KBM-7 (cell line): ENCODE results near the gene GPR63.
A peak's percentile ranks its signal among the peaks of the same experiment; 100 is the strongest.
"Not testable (repeated sequence)": the region's sequence is repeated elsewhere in the genome, so short reads cannot be mapped to it uniquely, and the experiment has no call there.

Source experiments
- DNase-seq: peaks from one replicate; pipeline ENCODE4 v3.0.0-alpha.2; 2015
- in situ Hi-C: fragments of 300-500 bp; cut with MboI; formaldehyde crosslinking; loops from 2 replicates; pipeline ENCODE4 v1.14.3; 2020; ENCODE audit warnings: low sequenced_read_pairs, low pct_unique_long_range_greater_than_20kb, mixed read lengths

GPR63 gene

DNA sequence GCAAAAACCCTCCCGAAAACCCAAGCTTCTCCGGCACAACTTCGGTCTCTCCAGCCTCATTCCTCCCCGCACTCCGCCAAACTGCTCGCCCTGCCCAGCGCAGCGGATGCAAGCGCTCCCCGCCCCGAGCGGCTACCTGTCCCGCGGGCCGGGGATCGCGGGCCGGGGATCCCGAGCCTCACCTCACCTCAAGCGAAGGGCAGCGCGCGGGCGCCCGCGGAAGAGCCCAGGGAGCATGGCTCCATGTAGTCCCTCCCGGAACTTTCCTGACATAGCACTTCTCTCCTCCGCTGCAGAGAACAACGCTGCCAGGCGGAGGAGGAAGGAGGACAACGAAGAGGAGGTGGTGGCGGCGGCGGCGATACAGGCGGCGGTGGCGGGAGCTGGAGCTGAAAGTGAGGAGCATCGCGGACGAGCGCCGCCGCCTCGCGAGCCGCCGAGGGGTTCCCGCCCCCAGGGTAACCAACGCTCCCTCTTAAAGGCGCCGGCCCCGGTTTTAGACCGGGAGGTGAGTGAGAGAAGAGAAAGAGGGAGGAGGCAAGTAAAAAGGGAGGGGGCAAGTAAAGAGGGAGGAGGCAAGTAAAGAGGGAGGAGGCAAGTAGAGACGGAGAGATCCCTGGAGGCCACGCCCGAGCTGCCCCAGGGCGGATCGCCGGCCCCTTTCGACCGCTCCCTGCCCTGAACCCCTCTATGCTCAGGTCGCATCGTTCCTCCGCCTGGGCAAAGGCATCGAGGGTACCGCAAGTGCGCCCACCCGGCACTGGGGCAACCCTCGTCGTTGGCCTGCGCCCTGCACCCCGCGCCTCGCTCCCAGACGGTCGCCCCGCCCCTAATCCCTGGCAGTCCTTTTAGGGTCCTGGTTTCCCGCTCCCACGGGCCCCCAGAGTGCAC, at the start of gene GPR63:
GPR63 (minus strand) TSS at position 397 of the 891 bp plus-strand sequence. CDS start 37,746 bp downstream, outside the sequence.
- DNase-seq = peak; percentile 92
- in situ Hi-C loops = no loop called here

DNA sequence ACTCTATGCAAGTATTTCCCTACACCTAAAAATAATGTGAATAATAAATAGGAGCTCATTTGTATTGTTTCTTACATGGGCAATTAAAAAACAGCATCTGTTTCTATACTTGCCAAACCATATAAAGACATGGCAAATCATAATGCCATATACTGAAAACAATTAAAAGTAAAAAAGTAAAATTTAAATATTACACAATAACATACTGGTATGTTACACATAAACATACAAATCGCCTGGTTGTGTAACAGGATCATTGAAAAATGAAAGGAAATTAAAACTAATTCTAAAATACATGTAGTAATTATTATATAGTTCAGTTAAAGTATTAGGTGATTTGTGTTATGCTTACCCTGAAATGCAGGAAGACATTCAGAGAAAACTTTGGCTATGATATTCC, 49.2 kb upstream of the GPR63 start:
- DNase-seq = no peak
- in situ Hi-C loops = no loop called here

DNA sequence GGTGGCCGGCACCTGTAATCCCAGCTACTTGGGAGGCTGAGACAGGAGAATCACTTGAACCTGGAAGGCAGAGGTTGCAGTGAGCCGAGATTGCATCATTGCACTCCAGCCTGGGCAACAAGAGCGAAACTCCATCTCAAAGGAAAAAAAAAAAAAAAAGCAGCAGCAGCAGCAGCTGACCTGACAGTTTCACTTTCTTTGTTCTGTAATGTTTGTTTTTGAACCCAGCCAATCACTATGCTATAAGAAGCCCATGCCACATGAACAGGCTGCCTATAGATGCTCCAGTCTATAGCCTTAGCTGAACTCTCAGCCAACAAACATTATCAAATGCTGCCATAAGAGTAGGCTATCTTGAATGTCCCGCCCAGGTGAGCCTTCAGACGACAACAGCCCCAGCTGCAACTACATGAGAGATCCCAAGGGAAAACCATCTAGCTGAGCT, 47.9 kb upstream of the GPR63 start:
- in situ Hi-C loops, DNase-seq: not testable (repeated sequence)

DNA sequence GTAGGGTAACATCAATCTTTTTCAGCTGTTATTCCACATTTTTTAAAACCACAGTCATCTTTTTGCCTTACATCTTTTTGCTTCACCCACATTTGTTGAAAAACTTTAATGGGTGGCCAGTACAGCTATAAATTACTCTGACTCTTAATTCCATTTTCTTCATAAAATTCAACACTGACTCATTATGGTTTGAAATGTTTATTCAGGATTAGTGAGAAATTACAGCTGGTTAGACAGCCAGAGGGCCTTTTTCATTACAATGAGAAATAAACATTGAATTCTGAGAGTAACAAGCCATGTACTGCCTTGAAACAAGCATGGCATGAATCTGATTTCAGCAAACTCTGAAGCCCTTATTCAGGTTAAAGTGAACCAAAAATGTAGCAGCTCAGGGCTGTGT, 40.9 kb upstream of the GPR63 start:
- DNase-seq = no peak
- in situ Hi-C loops = no loop called here

DNA sequence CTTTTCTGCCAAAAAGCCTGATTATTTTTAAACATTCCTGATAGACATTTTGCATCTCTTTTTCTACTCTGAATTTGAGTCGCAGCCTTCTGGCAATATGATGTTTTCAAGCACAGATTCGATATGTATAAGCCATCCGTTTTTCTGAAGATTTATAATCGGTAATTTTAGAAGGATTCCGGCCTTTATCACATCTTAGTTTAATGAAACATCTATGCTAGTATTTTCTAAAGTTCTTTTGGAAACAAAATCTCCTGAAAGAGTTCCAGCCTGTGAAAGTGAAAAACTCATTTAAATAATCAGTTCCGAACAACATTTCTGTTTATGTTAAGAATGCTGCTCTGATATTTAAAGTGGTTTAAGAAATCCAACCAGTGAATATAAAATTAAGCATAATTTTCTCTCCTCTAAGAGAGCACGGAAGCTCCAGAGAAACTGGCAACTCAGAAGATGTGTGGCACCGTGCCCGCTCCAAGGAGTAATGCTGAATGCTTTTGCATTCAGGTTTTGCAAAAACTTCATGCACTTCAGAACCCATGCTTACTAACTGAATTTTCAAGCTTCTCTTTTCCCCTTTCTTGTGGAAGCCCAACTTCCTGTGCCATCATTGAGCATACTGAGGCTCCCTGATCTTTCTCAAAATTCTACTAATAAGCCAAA, 39.7 kb upstream of the GPR63 start:
- in situ Hi-C loops = no loop called here
- no peak for DNase-seq

DNA sequence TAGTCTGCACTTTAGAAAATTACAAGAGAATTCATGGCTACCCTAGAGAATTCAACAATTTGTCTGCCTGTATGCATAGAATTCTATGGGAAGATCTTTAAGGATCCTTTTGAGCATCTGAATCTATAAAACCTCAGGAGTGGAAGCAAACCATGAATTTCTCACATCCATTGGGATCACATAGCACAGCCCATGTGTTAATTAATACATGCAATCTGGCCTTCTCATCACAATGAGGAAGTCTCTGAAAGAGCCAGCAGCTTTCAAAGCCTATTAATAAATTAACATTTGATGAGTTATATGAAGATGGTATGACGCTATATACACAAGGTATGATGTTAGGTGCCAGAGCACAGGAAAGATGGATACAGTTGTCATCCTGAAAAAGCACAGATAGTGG, 35.7 kb upstream of the GPR63 start:
- in situ Hi-C loops = no loop called here
- no peak for DNase-seq

DNA sequence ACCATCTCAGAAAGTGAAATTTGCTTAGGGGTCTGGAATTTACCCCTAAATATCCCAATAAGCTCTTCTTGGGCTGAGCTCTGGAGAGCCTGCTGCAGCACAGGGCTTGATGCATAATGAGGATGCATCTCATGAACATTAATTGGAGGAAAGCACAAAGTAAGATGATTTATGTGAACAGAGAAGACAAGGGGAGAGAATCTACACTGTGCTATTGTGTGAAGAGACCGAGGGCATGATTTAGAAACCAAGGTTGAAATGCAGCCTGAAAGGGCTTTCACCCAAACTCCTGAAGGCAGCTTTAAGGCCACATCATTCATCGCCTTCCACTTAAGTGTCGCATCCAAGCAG, 27.8 kb upstream of the GPR63 start:
- DNase-seq = no peak
- in situ Hi-C loops = no loop called here

DNA sequence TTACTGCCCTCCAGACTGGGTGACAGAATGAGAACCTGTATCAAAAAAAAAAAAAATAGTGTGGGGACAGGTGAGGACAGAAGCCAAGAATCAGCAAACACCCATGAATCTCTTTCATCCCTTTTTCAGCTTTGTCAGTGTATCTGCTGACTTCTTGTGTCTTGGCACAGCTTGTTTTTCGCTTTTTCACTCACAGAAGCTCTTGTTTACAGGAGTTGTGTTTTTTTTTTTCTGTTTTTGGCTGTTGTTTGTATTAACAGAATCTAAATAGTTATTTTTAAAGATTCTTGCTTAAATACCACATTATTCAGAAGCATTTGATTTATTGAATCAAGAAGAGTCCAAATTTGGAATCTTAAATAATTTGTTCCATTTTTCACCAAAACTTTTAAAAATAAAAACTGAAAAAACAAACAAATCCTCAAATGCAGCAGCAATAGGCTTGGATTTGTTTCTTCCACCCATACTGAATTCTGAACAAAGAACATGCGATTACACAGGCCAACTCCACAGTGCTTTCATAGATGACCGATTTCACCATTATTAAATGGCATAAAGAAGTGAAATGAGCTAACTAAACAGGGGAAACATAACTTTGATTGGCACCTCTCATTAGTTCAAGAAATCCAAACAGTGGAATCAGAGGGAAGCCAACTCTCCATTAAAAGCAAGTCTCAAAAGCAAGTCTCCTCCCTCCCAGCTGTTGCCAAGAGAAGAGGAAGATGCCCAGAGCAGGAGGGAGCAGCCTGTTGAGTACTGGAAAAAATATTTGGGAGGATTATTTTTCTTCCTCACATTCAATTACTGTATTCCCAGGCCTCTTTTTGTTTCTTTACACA, 27.2 kb upstream of the GPR63 start:
- no peak for DNase-seq
- in situ Hi-C loops = no loop called here

GRCh38 chr6:96862560-96862959, 25.3 kb upstream of the GPR63 start:
- no peak for DNase-seq
- in situ Hi-C loops = no loop called here

- in situ Hi-C loops = no loop called here
- no peak for DNase-seq
Measured at GRCh38 chr6:96861588-96861987, 24.3 kb upstream of the GPR63 start.

GRCh38 chr6:96856856-96857255, 19.6 kb upstream of the GPR63 start:
- no peak for DNase-seq
- in situ Hi-C loops = no loop called here

DNA sequence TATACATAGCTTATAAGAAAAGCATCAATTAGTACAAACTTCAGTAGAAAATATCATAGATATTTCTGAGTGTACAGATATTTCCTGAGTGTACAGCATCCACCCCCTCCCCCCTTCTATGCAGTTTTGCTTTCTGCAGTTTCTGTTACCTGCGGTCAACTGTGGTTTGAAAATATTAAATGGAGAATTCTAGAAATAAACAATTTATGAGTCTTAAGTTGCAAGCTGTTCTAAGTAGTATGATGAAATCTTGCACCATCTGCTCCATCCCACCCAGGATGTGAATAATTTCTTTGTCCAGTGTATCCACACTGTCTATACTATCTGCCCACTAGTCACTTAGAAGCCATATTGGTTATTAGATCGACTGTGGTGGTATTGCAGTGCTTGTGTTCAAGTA, 15.8 kb upstream of the GPR63 start:
- in situ Hi-C loops = no loop called here
- no peak for DNase-seq

- DNase-seq = no peak
- in situ Hi-C loops = no loop called here
Measured at GRCh38 chr6:96852605-96853004, 15.3 kb upstream of the GPR63 start.

- DNase-seq = no peak
- in situ Hi-C loops = no loop called here
Measured at GRCh38 chr6:96851858-96852257, 14.6 kb upstream of the GPR63 start.

GRCh38 chr6:96849615-96850014, 12.3 kb upstream of the GPR63 start:
- in situ Hi-C loops = no loop called here
- no peak for DNase-seq

- DNase-seq = no peak
- in situ Hi-C loops = no loop called here
Measured at GRCh38 chr6:96844530-96844929, 7.3 kb upstream of the GPR63 start.

- no peak for DNase-seq
- in situ Hi-C loops = no loop called here
Measured at GRCh38 chr6:96841345-96841744, 4.1 kb upstream of the GPR63 start.

GRCh38 chr6:96836631-96837080, 621 bp downstream of the GPR63 start:
- in situ Hi-C loops = no loop called here

GRCh38 chr6:96834070-96834469, 3.2 kb downstream of the GPR63 start:
- in situ Hi-C loops = no loop called here

More at GRCh38 chr6:96836631-96837080, 621 bp downstream of the GPR63 start:
- DNase-seq = peak; percentile 63

GRCh38 chr6:96832780-96833179, 4.5 kb downstream of the GPR63 start:
- DNase-seq = no peak
- in situ Hi-C loops = no loop called here

More at GRCh38 chr6:96834070-96834469, 3.2 kb downstream of the GPR63 start:
- DNase-seq = no peak
